Measurements from ENCODE around the gene MCTP1. TPM values are rescaled to one million over a fixed set of nuclear protein-coding genes. Genes with fewer than 3 reads are reported as not detected.

MCTP1 gene
- total RNA-seq, 1 experiment from 2014 or later = 25.8 TPM

DNA sequence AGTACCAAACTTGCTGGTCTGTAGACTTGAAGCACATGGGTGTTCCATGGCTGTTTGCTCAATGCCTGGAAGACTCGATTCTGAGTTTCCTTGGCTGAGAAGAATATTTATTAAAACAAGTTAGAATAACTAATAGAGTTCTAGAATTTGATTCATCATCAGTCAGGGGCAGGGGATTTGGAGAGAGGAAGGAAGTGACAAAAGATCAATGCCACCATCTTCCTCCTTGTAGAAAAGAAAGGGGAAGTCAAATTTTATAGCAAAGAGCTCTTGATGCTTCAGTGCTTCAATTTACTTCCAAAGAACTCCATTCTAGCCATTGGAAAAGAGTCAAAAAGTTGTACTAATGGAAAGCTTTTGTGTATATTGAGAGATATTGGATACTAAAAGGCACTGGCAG lies 236.3 kb downstream of the MCTP1 start:
- Histone ChIP-seq H3K27me3 (replicated peaks; ENCODE audit: insufficient read depth, low read depth, low read length, poor library complexity) (no peaks in the 10 kb centered on the region), H3K27ac (ENCODE audit: low read depth, low read length, poor library complexity, severe bottlenecking) (peak overlapping the region; percentile 29), H3K36me3 (ENCODE audit: insufficient read depth, low read length, poor library complexity, severe bottlenecking) (no peaks in the 10 kb centered on the region), H3K4me3 (ENCODE audit: low read depth, low read length, poor library complexity, severe bottlenecking) (peak overlapping the region; percentile 8), H3K9me3 (ENCODE audit: low read depth, low read length, poor library complexity, severe bottlenecking) (no peaks in the 10 kb centered on the region), H3K4me1 (ENCODE audit: insufficient read depth, low read length, poor library complexity, severe bottlenecking) (peaks cover 45% of the 10 kb centered on the region)
- ChIA-PET CTCF (no interaction called here), POLR2A (ENCODE audit: low non-redundant PET) (no interaction called here)
- DNase-seq (ENCODE audit: low spot score) = no peak
- intact Hi-C loops (cut with micrococcal nuclease; ENCODE audit: unreplicated experiment) = no loop called here
- no TSS peak for BruUV-seq (replicated peaks)
- TF ChIP-seq, protein P1, sequence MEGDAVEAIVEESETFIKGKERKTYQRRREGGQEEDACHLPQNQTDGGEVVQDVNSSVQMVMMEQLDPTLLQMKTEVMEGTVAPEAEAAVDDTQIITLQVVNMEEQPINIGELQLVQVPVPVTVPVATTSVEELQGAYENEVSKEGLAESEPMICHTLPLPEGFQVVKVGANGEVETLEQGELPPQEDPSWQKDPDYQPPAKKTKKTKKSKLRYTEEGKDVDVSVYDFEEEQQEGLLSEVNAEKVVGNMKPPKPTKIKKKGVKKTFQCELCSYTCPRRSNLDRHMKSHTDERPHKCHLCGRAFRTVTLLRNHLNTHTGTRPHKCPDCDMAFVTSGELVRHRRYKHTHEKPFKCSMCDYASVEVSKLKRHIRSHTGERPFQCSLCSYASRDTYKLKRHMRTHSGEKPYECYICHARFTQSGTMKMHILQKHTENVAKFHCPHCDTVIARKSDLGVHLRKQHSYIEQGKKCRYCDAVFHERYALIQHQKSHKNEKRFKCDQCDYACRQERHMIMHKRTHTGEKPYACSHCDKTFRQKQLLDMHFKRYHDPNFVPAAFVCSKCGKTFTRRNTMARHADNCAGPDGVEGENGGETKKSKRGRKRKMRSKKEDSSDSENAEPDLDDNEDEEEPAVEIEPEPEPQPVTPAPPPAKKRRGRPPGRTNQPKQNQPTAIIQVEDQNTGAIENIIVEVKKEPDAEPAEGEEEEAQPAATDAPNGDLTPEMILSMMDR (conservative IDR thresholded peaks at IDR 0.05; ENCODE audit: low read depth, low read length) = no peak
- TF ChIP-seq EZH2 (IDR thresholded peaks at IDR 0.05; ENCODE audit: borderline replicate concordance, low read depth, low read length, poor library complexity, severe bottlenecking) = no peak

GRCh38 chr5:95045181-95045965 lies 239.5 kb downstream of the MCTP1 start:
- BruUV-seq (replicated peaks) = no TSS peak
- TF ChIP-seq, protein P1 (conservative IDR thresholded peaks at IDR 0.05; ENCODE audit: low read depth, low read length) = no peak
- TF ChIP-seq EZH2 (IDR thresholded peaks at IDR 0.05; ENCODE audit: borderline replicate concordance, low read depth, low read length, poor library complexity, severe bottlenecking) = no peak
- intact Hi-C loops (cut with micrococcal nuclease; ENCODE audit: unreplicated experiment) = no loop called here
- Histone ChIP-seq H3K9me3 (ENCODE audit: low read depth, low read length, poor library complexity, severe bottlenecking) (no peaks in the 10 kb centered on the region), H3K27ac (ENCODE audit: low read depth, low read length, poor library complexity, severe bottlenecking) (no peak overlapping the region), H3K36me3 (ENCODE audit: insufficient read depth, low read length, poor library complexity, severe bottlenecking) (no peaks in the 10 kb centered on the region), H3K4me3 (ENCODE audit: low read depth, low read length, poor library complexity, severe bottlenecking) (no peak overlapping the region), H3K4me1 (ENCODE audit: insufficient read depth, low read length, poor library complexity, severe bottlenecking) (peaks cover 48% of the 10 kb centered on the region), H3K27me3 (replicated peaks; ENCODE audit: insufficient read depth, low read depth, low read length, poor library complexity) (no peaks in the 10 kb centered on the region)
- no peak for DNase-seq (ENCODE audit: low spot score)
- ChIA-PET CTCF (no interaction called here), POLR2A (ENCODE audit: low non-redundant PET) (no interaction called here)

GRCh38 chr5:95044096-95044495 lies 240.8 kb downstream of the MCTP1 start:
- no peak overlapping the region for H3K27ac ChIP-seq (ENCODE audit: low read depth, low read length, poor library complexity, severe bottlenecking)
- no peak for DNase-seq (ENCODE audit: low spot score)
- intact Hi-C loops (cut with micrococcal nuclease; ENCODE audit: unreplicated experiment) = no loop called here
- H3K27me3 ChIP-seq (replicated peaks; ENCODE audit: insufficient read depth, low read depth, low read length, poor library complexity) = no peaks in the 10 kb centered on the region
- POLR2A ChIA-PET (ENCODE audit: low non-redundant PET) = no interaction called here
- no peaks in the 10 kb centered on the region for H3K36me3 ChIP-seq (ENCODE audit: insufficient read depth, low read length, poor library complexity, severe bottlenecking)
- BruUV-seq (replicated peaks) = no TSS peak
- H3K9me3 ChIP-seq (ENCODE audit: low read depth, low read length, poor library complexity, severe bottlenecking) = no peaks in the 10 kb centered on the region
- TF ChIP-seq, protein P1 (conservative IDR thresholded peaks at IDR 0.05; ENCODE audit: low read depth, low read length) = no peak
- TF ChIP-seq EZH2 (IDR thresholded peaks at IDR 0.05; ENCODE audit: borderline replicate concordance, low read depth, low read length, poor library complexity, severe bottlenecking) = no peak
- no peak overlapping the region for H3K4me3 ChIP-seq (ENCODE audit: low read depth, low read length, poor library complexity, severe bottlenecking)
- CTCF ChIA-PET = no interaction called here
- H3K4me1 ChIP-seq (ENCODE audit: insufficient read depth, low read length, poor library complexity, severe bottlenecking) = peaks cover 43% of the 10 kb centered on the region
